Prostate gland (tissue), 2 donors: ENCODE results near the gene TPD52L2. TPM values are rescaled to one million over a fixed set of nuclear protein-coding genes. Genes with fewer than 3 reads are reported as not detected.

Experiments used
- DNase-seq: peaks from one replicate; pipeline ENCODE4 v3.0.0-alpha.2; 2019; ENCODE audit warnings: low spot score
- H3K27ac ChIP-seq, 2 donors: fragments of 200-600 bp; sonication (generic); 2 replicates each; pipeline ENCODE4 v1.5.1; 2017 to 2019
- H3K27me3 ChIP-seq: fragments of 200-600 bp; sonication (generic); replicated peaks from 2 replicates; pipeline ENCODE4 v1.5.1; 2019; ENCODE audit not compliant: insufficient read depth
- H3K36me3 ChIP-seq, 2 donors: fragments of 200-600 bp; sonication (generic); 1 replicate in 1 of 2; 2 replicates in 1 of 2; pipeline versions ENCODE4 v1.5.1 to v1.8.1; 2017 to 2019
- H3K4me1 ChIP-seq: fragments of 200-600 bp; sonication (generic); replicated peaks from 2 replicates; pipeline ENCODE4 v1.5.1; 2019
- H3K4me3 ChIP-seq, 2 donors: fragments of 200-600 bp; sonication (generic); 2 replicates each; pipeline ENCODE4 v1.5.1; 2017 to 2019
- H3K9me3 ChIP-seq: fragments of 200-600 bp; sonication (generic); 2 replicates; pipeline ENCODE4 v1.5.1; 2017
- CTCF ChIP-seq, 4 experiments: fragments of 200-600 bp in 2 of 4; fragments of 450-650 bp in 2 of 4; sonication (generic) in 2 of 4; IDR thresholded peaks; 1 replicate in 3 of 4; 2 replicates in 1 of 4; pipeline ENCODE4 v1.5.1; 2016 to 2019; ENCODE audit warnings: antibody characterized with exemption in 4 of 4, mild to moderate bottlenecking in 2 of 4, moderate library complexity in 2 of 4
- POLR2A ChIP-seq: fragments of 450-650 bp; IDR thresholded peaks from one replicate; pipeline ENCODE4 v1.6.1; 2016; ENCODE audit warnings: antibody characterized with exemption, mild to moderate bottlenecking
- POLR2AphosphoS5 ChIP-seq: sonication (generic); formaldehyde crosslinking; IDR thresholded peaks from one replicate; pipeline ENCODE4 v1.6.1; 2017; ENCODE audit warnings: antibody characterized with exemption
- WGBS: methylation state at CpG from one replicate; pipeline ENCODE4 v1.1.5; 2018; 5-methylcytosine and 5-hydroxymethylcytosine counted together
- intact Hi-C: fragments of 100-400 bp; cut with DNase I; formaldehyde crosslinking; loops from one replicate; pipeline ENCODE4 v1.14.2; 2022
- total RNA-seq, 2 donors: library from RNA; depleted of rRNA; stranded (reverse); fragments of >200 nt; gene quantifications; one replicate each; pipeline ENCODE4 v1.1.0, GENCODE V29; 2016

TPD52L2 gene
- total RNA-seq, 2 donors from 2014 or later = 105 to 127 TPM

GRCh38 chr20:63859166-63859699 is 5.8 kb upstream of the TPD52L2 start:
- 26% methylated on average over 7 of the region's 7 CpGs for WGBS
- DNase-seq = no peak
- Histone ChIP-seq H3K36me3 (no peaks in the 10 kb centered on the region), H3K9me3 (no peaks in the 10 kb centered on the region), H3K4me3 (no peak overlapping the region), H3K27ac (peak overlapping the region; percentile 11 to 20), H3K4me1 (peaks cover 10% of the 10 kb centered on the region), H3K27me3 (no peaks in the 10 kb centered on the region)
- intact Hi-C loops = no loop called here
- TF ChIP-seq POLR2A = no peak
- TF ChIP-seq POLR2AphosphoS5 = no peak
- no peak for TF ChIP-seq CTCF (IDR thresholded peaks at IDR 0.05)

GRCh38 chr20:63860325-63861051 is 4.6 kb upstream of the TPD52L2 start:
- DNase-seq = no peak

GRCh38 chr20:63861365-63861934 is 3.6 kb upstream of the TPD52L2 start, which contains the start of gene ABHD16B:
TSS of gene ABHD16B (plus strand) at chr20:63861498. CDS start at chr20:63861541, 43 bp downstream.
- H3K27me3 ChIP-seq = no peaks in the 10 kb centered on the region
- H3K4me1 ChIP-seq = peaks cover 5% of the 10 kb centered on the region
- 95% methylated on average over 54 of the region's 59 CpGs for WGBS
- H3K9me3 ChIP-seq = no peaks in the 10 kb centered on the region
- H3K4me3 ChIP-seq = no peak within 1 kb of the TSS
- DNase-seq = no peak
- H3K36me3 ChIP-seq = no peaks in the 10 kb centered on the region
- intact Hi-C loops = loop anchor here (5.0 to 10.0 kb wide), 3 partner anchors 34 to 327 kb away; partner anchors contain the start of gene PTK6
- no peak for TF ChIP-seq POLR2AphosphoS5
- TF ChIP-seq CTCF (IDR thresholded peaks at IDR 0.05) = no peak
- no peak for TF ChIP-seq POLR2A
- no peak within 1 kb of the TSS for H3K27ac ChIP-seq

More at GRCh38 chr20:63860325-63861051, 4.6 kb upstream of the TPD52L2 start:
- Histone ChIP-seq H3K9me3 (no peaks in the 10 kb centered on the region), H3K27ac (no peak overlapping the region), H3K4me1 (peaks cover 5% of the 10 kb centered on the region), H3K4me3 (no peak overlapping the region), H3K36me3 (no peaks in the 10 kb centered on the region), H3K27me3 (no peaks in the 10 kb centered on the region)
- TF ChIP-seq POLR2A (no peak), CTCF (IDR thresholded peaks at IDR 0.05) (no peak), POLR2AphosphoS5 (no peak)
- WGBS = 72% methylated on average over 17 of the region's 17 CpGs
- intact Hi-C loops = loop anchor here (5.0 to 10.0 kb wide), 3 partner anchors 33 to 326 kb away; partner anchors contain the start of gene PTK6

GRCh38 chr20:63861981-63862901 is 2.8 kb upstream of the TPD52L2 start:
- no peak for TF ChIP-seq POLR2AphosphoS5
- TF ChIP-seq POLR2A = no peak
- TF ChIP-seq CTCF (IDR thresholded peaks at IDR 0.05) = no peak
- DNase-seq = no peak
- peaks cover 5% of the 10 kb centered on the region for H3K4me1 ChIP-seq
- H3K27ac ChIP-seq = no peak overlapping the region
- no peaks in the 10 kb centered on the region for H3K9me3 ChIP-seq
- no peak overlapping the region for H3K4me3 ChIP-seq
- H3K27me3 ChIP-seq = no peaks in the 10 kb centered on the region
- H3K36me3 ChIP-seq = no peaks in the 10 kb centered on the region
- intact Hi-C loops = loop anchor here (5.0 to 10.0 kb wide), 3 partner anchors 35 to 327 kb away; partner anchors contain the start of gene PTK6
- 96% methylated on average over 81 of the region's 95 CpGs for WGBS
